Activated gamma-delta T cell treated with anti-CD3 and anti-CD28 coated beads, Interleukin-2, amount 50 U/mL, for 16 hours (primary cell): Measurements from ENCODE around the gene PNPLA3.

ENCODE experiments used
- DNase-seq: peaks from one replicate; pipeline ENCODE4 v3.0.0-alpha.2; 2020; ENCODE audit warnings: low read depth

PNPLA3 gene, protein sequence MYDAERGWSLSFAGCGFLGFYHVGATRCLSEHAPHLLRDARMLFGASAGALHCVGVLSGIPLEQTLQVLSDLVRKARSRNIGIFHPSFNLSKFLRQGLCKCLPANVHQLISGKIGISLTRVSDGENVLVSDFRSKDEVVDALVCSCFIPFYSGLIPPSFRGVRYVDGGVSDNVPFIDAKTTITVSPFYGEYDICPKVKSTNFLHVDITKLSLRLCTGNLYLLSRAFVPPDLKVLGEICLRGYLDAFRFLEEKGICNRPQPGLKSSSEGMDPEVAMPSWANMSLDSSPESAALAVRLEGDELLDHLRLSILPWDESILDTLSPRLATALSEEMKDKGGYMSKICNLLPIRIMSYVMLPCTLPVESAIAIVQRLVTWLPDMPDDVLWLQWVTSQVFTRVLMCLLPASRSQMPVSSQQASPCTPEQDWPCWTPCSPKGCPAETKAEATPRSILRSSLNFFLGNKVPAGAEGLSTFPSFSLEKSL

DNA sequence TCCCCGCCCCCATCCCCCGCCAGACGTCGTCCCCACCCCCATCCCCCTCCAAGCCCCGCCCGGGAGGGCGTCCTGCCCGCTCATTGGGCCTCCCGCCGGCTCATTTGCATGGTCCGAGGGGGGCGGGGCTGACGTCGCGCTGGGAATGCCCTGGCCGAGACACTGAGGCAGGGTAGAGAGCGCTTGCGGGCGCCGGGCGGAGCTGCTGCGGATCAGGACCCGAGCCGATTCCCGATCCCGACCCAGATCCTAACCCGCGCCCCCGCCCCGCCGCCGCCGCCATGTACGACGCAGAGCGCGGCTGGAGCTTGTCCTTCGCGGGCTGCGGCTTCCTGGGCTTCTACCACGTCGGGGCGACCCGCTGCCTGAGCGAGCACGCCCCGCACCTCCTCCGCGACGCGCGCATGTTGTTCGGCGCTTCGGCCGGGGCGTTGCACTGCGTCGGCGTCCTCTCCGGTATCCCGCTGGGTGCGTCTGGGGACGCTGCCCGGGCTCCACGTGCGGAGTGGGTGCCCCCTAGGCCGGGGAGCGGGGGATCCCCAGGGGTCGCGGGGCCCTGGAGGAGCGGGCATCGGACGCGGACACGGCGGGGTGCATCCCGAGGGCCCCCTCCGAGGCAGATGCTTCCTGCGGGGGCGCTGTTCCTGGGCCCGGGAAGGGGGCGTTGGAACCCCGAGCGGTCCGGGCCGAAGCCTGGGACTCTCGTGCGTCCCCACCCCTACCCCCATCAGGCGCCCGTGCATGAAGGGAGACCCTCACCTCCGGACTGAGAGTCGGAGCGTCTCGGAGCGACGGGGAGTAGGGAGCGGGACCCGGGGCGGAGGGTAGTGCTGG is at the start of gene PNPLA3:
Gene PNPLA3, plus strand, starts transcription at position 175 of the 834 bp plus-strand sequence. Its CDS starts 107 bp downstream, at position 282.
- DNase-seq = peak; percentile 62

DNA sequence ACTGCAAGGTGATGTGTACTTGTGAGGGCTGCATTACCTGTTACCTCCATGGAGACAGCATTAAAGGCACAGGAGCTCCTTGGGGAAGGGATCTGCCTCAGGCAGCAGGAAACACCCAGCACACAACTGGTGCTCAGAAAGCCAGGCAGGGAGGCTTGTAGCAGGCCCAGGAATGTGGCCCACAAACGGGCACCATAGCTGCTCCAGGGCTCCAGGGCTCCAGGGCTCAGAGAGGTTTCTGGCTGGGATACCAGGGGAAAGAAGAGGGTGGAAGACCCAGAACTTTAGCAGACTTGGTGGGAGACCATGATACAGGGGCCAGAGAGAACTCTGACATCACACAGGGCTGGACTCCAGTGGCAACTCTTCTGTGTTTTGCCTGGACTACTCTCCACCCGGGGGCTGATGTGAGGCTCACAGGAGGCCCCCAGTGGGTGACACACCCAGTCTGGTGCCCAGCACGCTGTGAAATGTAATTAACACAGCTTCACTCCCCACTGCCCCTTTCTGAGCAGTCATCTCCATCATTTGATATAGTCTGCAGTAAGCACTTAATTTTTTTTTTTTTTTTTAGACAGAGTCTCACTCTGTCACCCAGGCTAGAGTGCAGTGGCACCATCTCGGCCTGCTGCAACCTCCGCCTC is 46.6 kb upstream of the PNPLA3 start:
- DNase-seq = no peak

DNA sequence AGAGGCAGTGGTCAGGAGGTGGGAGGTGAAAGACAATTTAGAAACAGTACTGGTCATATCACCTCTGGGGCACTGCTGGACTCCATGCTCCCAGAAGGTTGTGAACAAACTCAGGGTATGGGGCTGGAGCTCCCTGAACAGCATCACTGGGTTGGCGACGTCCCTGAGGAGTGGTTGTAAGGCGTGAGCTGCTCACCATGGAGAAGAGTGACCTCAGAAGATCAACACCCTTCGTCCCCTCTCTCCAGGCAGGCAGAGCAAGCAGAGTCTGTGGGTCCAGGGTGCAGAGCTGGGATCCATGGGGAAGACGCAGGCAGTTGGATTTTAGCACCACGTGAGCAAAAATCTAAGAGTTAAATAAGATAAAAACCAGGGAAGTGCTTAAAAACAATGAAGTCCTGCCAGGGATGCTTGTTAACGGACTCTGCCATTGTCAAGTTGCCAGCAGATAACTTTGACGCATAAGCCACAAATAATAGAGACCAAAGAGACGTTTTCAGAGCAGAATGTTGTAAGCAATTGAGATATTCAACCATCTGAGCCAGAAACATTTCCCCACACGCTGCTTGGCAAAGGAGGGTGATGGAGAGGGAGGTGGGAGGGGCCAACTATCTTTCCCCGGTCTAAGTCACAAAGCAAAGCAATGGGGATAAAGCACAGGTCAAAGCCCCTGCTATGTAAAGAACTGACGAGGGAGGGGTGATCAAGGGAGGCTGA is 45.4 kb upstream of the PNPLA3 start:
- DNase-seq = no peak

DNA sequence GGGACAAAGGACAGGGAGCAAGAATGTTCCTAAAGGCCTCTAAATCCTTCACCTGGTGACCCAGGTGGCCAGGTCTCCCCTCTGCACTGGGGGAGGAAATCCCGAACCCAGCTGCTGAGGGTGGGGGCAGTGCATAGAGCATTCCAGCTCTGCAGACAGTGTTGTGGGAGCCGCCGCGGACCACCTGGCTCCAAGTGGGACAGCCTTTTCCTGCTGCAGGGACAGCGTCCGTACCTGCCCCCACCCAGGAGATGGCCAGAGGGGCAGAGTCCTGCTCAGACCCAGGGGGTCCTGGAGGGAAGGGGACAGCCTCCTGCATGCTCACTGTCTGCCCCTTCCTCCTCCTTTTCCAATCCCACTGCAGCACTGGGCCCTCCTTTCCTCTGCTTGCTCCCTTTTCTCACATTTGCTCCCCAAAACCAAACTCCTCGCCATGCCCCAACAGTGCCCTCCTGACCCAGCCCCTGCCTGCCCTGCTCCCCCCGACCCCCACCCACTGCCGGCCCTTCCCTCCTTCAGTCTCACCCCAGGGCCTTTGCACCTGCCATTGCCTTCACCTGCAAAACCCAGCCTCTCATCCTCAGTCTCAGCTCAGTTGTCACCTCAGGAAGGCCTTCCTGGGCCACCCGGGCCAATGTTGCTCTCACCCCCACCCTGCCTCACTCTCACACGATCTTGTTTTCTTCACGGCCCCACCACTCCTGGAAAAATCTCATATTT is 44.6 kb upstream of the PNPLA3 start:
- DNase-seq = no peak

DNA sequence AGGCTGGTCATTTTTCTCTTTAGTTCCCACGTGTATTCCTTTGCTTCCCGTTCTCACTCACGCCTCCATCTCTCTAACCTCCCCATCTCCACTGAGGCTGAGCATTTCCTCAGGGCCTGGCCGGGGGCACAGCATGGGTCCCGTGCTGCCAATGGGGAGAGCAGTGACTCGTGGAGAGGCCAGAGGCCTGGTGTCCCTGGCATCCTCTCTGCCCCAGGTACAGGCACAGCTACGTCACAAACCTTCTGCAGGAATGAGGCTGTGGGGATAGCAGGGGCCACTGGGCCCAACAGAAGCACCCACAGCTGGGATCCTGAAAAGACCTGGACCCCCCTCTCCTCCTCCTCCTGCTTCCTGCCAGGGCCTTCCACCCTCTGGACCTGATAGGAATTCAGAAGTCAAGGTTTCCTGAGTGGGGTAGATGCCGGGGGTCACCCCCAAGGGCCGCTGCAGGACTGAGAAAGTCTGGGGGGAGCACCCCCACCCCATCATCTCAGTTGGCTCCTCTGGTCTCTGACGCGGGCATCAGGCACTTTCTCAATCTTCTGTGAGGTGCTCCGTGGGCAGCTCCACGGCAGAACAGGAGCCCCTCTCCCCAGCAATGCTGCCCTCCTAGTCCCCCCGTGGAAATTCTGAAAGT is 43.6 kb upstream of the PNPLA3 start:
- DNase-seq = no peak

DNA sequence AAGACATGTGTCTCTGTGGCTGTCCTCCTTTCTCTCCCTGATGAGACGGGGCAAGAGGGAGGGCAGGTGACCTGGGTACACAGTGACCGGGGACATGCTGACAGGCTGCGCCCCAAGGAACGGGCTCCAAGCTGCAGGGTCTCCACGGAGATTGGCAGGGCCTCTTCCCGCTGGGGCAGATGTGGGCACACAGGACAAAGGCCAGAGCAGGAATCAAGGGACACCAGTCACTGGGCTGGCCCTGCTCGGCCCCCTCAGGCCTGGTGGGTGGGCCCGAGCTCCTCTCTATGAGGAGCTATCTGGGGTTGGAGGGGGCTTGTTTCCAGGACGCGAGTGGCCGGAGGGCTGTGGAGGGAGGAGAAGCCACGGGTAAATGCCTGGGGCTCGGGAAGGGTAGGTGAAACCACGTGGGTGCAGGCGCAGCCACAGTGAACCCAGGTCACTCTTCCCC is 43.0 kb upstream of the PNPLA3 start:
- no peak for DNase-seq

DNA sequence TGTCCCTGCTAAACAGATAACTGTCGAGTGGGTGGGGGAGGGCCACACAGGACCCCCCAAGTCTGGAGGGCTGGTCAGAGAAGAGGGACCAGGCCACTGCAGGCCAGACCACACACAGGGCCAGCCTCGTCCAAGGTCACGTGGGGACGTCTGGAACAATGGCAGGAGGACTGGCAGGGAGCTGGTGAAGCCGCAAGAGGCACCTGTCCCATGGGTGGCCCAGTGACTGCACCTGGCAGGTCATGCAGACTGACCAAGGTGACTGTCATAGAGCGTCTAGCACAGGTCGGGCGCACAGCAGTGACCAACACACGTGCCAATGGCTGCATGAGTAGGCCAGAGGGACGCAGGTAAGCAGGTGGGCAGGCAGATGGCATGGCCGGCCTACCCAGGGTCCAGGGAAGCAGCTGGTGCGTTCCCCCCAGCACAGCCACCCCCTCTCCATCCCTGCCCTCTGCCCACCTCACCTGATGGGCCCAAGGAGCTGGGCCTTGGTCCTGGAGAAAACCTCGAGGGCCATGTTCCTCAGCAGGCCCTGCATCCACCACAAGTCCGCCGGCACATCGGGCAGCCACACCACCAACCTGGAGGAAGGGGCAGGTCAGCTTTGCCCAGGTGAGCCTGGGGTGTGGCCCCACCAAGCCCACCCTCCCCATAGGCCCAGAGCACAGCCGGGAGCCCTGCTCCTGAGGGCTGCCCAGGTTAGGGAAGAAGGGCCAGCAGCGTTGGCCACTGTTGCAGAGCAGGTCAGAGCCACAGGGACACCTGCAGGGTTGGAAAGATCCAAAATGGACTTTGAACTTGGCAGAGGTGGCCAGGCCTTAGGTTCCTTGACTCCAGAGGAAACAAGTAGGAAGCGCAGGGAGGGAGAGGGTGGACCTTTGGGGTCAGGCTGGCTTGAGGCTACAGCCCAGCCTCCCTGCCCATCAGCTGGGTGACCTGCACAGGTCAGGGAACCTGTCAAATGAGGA is 42.2 kb upstream of the PNPLA3 start:
- DNase-seq = no peak

DNA sequence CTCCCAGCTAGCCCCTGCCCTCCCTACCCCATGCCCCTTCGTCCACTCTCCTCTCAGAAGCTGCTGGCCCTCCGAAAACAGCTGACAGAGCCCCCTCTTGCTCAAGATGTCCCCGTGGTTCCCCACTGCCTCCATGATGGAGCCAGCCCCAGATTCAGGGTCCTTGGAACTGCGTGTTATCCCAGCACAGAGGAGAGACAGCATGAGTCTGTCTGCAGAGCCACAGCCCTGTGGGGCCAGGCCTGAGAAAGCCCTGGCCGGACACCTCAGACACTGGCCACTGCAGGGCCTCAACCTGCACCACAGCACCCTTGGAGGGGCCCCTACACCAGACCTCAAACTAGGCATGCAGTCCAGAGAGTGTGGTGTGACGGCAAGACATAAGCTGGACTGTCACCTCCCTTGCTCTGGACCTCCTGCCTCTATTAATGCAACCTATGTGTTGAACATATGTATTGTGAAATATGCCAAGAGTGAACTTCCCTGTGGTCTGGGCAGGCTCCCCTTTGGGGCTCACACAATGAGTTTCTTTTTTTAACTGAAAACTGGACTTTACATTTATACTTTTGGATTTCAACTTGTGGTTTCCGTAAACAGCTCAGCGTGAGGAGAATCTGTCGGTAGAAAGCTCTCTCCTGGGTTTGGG is 41.4 kb upstream of the PNPLA3 start:
- DNase-seq = no peak

DNA sequence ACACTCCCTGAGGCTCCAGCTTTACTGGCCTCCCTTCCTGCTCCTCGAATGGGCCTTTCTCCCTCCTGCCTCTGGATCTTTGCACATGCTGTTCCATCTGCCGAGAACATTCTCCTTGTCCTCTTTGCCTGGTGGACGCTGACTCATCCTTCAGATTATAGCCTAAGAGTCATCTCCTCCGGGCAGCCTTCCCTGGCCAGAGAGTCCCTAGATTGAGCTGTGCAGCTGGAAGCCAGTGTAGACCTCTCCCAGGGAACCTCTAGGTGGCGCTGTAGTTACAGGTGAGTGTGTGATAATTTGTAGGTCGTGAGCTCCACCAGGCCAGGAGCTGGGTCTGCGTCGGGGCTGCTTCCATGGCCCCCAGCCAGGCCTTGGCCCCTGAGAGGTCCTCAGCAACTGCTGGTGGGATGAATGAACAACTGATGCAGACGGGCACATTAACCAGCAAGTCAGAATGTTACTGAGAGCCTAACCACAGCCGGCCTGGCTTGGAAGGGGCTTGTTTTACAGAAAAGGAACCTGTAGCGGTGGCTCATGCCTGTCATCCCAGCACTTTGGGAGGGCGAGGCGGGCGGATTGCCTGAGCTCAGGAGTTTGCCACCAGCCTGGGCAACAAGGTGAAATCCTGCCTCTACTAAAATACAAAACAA is 40.5 kb upstream of the PNPLA3 start:
- DNase-seq = peak; percentile 17

DNA sequence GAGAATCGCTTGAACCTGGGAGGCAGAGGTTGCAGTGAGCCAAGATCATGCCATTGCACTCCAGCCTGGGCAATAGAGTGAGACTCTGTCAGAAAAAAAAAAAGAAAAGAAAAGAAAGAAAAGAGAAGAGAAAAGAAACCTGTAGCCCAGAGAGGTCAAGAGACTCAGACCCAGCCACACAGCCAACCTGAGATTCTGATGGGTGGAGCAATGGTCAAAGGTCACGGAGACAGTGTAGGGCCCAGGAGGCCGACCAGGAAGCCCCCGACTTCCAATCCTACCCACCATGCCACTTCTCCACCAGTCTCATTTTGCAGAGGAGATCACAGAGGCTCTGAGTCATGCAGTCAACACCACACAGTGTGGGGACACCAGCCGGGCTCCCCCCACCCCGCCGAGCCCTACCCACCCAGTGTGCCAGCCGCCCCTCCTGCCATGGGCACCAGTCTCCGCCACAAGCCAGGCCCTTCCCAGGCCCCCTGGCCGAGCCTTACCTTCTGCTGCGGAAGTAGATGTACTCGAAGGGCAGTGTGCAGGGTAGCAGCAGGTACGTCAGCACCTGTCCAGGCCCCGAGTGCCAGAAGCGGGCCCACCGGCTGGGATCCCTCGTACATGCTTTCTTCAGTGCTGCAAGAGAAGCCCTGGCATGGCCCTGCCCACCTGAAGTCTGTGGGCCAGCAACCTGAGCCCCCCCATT is 39.7 kb upstream of the PNPLA3 start:
- no peak for DNase-seq

DNA sequence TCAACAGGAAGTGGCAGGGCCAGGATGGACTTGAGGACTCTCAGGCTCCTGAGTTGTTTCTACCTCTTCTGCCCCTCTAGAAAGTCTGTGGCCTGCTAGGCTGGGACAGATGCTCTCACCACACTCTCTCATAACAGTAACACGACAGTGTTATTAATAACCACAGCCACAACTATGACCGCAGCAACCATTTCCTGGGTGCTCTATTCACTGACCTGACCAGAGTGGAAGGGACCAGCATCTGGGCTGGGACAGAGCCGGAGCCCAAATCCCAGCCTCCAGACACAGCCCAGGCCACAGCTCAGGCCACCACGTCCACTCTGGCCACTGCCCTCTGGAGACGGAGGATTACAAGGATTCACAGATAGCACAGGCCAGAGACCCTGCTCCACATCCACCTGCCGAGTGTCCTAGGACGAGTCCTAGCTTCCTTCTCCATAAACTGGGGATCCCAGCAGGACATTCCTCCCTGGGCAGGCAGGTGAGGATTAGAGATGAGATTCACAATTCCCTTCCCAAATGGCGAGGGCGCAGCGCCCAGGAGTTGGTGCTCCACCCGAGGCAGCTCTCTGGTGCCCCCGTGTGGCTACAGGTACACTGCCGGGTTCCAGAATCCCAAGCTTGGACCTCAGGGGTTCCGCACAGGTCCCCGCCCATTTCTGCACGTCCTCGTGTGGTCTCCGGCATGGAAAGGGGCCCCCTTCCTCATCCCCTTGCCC is 38.8 kb upstream of the PNPLA3 start:
- peak; percentile 14 for DNase-seq

DNA sequence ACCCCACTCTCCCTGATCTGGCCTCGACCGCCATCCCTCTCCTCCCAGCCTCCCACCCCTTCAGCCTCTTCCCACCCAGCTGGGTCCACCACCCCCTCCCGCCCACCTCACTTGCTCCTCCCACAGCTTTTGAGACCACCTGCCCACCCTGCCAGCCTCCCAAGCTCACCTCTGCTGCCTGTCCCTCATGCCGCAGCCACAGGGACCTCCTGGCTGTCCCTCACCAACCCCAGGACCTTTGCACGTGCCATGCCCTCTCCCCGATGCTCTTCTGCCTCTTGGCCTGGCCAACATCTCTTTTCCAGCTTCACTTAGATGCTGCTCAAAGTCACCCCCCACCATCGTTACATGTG is 38.3 kb upstream of the PNPLA3 start:
- DNase-seq = no peak

DNA sequence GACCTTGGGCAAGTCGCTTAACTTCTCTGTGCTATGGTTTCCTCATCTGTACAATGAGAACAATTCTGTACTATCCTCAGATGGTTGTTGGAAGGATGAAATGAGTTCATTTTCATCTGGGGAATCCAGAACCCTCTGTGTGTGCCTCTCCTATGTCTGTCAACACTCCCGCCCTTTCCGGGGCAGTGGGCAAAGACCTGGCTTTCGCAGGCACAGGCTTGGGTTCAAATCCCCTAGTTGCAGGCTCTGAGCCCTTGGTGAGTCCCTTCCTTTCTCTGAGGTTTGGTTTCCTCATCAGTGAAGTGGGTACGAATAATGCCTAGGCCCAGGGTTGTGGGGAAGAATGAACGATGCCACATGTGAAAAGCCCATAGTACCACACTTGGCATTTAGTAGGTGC is 37.8 kb upstream of the PNPLA3 start:
- no peak for DNase-seq

DNA sequence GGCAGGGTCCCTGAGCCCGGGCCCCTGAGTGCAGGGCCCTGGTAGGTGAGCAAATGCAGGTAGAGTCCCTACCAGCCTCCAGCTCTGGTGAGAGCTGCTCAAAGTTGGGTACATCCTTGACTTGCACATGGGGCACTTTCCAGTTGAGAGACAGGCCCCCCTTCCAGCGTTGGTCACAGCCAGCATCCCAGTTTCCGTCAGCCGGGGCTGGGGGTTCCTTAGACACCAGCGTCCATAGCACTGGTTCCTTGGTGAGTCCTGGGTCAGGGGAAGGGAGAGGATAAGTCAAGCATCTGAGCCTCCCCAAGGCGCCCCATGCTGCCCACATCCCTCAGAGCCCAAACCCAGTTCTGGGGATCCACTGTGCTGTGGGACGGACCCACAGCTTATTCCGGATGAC is 37.4 kb upstream of the PNPLA3 start:
- DNase-seq = no peak

DNA sequence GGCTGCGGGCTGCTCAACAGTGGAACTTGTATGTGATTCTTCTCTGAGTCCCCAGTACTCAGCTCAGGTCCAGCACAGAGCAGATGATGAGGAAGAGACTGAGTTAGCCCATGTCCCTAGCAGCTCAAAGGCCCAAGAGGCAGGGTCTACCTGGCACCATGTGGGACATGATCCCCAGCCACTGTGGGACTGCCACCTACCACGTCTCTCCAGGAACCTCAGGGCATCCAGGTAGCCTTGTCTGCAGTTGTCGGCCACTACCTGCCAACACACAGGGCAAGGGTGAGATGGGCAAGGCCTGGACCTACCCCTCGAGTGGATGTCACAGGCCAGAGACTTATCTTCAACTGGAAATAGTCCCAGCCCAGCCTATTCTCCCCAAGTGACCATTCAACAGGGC is 36.2 kb upstream of the PNPLA3 start:
- DNase-seq = no peak

DNA sequence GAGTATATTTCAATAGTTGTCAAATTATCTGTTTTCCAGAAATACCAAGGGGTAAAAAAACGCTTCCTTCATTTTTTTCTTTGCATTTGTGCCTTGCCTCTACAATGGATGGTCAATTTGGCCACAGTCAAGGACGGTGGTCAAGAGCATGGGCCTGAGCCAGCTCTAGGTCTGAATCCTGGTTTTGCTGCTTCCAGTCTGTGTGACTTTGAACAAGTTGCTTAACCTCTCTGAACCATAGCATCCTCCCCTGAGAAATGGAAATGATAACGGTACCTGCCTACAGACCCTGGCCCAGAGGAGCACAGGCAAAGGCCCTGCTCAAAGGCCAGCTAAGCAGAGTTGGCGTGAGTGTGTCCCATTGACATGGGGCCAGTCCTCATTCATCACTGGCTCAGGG is 34.9 kb upstream of the PNPLA3 start:
- DNase-seq = no peak

DNA sequence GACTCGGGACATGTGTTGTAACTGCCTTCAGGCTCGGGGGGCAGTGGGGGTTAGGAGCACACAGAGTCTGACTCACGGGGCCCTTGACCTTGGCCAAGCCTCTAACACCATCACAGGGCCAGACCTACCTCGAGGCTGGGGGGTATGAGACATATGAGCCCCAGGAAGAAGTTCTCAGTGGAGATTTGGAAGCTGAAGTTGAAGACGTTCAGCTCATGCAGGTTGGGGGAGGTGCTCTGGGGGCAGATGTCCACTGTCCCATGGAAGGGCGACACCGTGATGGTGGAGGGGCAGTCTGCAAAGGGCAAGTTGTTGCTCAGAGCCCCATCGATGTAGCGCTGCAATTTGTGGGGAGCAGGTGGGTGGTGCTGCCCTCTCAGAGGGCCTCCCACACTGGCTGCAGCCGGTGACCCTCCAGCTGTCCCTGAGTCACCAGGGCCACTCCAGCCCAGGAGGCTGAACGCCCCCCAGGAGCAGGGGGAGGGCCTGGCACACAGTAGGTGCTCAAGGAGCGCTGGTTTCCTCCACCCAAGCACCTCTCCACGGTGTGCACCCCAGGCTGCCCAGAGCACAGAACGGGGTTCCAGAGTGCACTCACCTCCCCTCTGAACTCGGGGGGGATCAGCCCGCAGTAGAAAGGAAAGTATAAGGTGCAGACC is 34.3 kb upstream of the PNPLA3 start:
- no peak for DNase-seq
